ENCODE data around the gene CD27.

DNA sequence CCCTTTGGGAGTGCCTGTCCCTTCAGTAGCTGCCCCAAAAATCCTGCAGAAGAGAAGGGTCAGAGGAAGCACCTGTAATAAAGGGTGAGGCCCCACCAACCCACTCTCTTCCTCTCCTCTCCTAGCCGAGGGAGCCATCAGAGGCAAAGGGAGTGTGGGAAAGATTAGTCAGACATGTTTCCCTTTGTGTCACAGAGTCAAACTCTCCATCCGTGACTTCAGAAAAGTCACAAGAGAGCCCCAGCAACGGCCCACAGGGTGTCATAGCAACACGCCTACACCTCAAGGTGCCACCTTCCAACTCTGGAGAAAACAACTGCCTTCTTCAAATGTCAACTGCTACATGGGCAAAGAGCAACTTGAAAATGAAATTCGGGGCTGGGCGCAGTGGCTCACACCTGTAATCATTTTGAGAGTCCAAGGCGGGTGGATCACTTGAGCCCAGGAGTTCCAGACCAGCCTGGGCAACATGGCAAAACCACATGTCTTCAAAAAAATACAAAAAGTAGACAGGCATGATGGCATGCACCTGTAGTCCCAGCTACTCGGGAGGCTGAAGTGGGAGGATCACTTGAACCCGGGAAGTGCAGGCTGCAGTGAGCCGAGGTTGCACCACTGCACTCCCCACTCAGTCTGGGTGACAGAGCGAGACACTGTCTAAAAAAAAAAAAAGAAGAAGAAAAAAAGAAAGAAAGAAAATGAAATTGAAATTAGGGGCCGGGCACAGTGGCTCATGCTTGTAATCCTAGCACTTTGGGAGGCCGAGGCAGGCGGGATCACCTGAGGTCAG is 17.7 kb upstream of the CD27 start:
- TF ChIP-seq POLR2A (IDR thresholded peaks at IDR 0.05) = no peak
- TF ChIP-seq, protein P1, sequence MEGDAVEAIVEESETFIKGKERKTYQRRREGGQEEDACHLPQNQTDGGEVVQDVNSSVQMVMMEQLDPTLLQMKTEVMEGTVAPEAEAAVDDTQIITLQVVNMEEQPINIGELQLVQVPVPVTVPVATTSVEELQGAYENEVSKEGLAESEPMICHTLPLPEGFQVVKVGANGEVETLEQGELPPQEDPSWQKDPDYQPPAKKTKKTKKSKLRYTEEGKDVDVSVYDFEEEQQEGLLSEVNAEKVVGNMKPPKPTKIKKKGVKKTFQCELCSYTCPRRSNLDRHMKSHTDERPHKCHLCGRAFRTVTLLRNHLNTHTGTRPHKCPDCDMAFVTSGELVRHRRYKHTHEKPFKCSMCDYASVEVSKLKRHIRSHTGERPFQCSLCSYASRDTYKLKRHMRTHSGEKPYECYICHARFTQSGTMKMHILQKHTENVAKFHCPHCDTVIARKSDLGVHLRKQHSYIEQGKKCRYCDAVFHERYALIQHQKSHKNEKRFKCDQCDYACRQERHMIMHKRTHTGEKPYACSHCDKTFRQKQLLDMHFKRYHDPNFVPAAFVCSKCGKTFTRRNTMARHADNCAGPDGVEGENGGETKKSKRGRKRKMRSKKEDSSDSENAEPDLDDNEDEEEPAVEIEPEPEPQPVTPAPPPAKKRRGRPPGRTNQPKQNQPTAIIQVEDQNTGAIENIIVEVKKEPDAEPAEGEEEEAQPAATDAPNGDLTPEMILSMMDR (IDR thresholded peaks at IDR 0.05) = no peak

Data from right lobe of liver (tissue), 4 donors.